22Rv1 (cell line): Measurements from ENCODE around the gene CLEC4F.

Experiments used
- CTCF ChIP-seq: fragments of 450-650 bp; IDR thresholded peaks from 2 replicates; pipeline ENCODE4 v1.5.1; 2017; ENCODE audit warnings: mild to moderate bottlenecking
- ZFX ChIP-seq: fragments of 450-650 bp; IDR thresholded peaks from 2 replicates; pipeline ENCODE4 v1.6.1; 2017; ENCODE audit warnings: antibody characterized with exemption, borderline replicate concordance

DNA sequence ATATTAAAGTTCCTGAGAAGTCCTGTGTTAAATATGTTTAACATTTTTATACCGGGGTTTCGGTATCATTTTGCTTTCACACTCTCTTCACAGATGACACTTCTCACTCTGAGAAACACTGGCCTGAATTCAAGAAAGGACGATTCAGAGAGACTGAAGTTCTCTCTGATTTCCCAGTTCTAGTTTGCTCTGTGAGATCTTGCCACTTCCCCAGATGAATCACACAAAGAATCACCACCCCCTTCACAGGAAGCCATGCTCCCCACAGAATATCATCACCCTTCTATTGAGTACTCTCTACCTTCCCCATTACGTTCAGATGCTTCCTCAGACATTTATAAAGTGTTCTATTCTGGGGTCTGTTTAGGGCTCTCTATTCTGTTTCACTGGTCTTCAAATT, 31.3 kb upstream of the CLEC4F start:
- no peak for TF ChIP-seq CTCF
- TF ChIP-seq ZFX: no peak
